Measurements from ENCODE around the gene WDR64. TPM values are rescaled to one million over a fixed set of nuclear protein-coding genes. Genes with fewer than 3 reads are reported as not detected.

WDR64 gene
- total and polyA plus RNA-seq, 2 donors = 0.04 TPM; not detected in 1

DNA sequence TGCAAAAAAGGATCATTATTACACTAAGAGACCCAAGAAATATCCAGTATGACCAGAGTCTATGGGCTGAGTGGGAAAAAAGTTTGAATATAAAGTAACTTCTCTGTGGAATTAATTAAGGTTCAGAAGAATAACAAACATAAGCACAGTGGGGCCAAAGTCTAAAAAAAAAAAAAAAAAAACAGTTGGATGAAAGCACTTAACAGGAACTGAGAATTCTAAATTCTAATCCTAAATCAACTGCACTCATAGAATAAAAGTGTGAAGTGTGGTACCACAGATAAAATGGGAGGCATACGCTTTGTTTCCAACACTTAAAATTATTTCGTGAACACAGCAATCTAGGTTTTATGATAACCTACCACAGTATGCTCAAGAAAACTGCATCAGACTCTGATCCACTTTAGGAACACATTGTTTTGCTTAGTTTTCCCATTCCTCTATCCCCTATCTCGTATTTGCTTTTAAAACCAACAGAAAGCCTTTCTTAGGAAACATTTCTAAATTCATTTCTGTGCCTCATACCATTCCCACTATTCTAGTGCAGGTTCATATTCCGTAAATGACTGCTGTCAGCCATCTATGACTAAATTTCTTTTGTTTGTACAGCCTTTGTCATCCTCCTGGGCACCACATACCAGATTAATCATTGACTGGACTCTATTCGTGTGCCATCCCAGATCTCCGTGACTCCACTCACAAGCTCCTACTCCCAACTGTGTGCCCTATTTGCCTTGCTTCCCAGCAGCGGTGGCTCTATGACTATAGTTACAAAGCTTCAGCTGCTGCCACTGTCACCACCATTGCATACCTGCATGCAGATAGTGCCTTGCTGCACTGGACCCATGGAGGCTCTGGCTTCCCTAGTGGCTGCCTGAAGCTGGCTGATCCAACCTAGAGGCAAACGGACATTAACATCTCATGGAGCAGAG is 36.8 kb upstream of the WDR64 start:
- WGBS = 85% methylated on average over 8 of the region's 8 CpGs
- Histone ChIP-seq H3K27ac (ENCODE audit: low read depth) (no peak overlapping the region), H3K4me1 (ENCODE audit: insufficient read depth) (no peaks in the 10 kb centered on the region), H3K36me3 (ENCODE audit: insufficient read depth) (no peaks in the 10 kb centered on the region), H3K4me3 (ENCODE audit: low read depth, low read length) (no peak overlapping the region)
- DNase-seq (ENCODE audit: extremely low spot score) = no peak

DNA sequence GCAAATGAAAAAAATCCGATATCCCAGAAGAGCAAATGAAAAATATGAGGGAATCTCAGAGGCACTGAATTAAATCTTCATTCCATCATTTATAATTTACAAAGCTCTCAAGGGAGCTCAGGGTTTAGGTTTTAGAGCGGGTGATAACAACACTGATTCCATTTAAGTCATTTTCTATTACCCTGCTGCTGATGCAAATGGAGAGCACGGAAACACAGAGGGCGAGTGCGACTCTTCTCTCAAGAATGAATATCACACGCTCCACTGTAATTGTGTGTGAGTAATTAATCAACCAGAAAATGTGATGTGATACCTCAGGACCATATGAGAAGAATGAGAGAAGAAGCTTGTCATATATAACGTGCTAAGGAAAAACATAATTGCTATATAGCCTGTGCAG is 34.7 kb upstream of the WDR64 start:
- 92% methylated on average over 7 of the region's 7 CpGs for WGBS
- no peak overlapping the region for H3K4me3 ChIP-seq (ENCODE audit: low read depth, low read length)
- no peak for DNase-seq (ENCODE audit: extremely low spot score)
- H3K27ac ChIP-seq (ENCODE audit: low read depth) = no peak overlapping the region
- no peaks in the 10 kb centered on the region for H3K36me3 ChIP-seq (ENCODE audit: insufficient read depth)
- no peaks in the 10 kb centered on the region for H3K4me1 ChIP-seq (ENCODE audit: insufficient read depth)

DNA sequence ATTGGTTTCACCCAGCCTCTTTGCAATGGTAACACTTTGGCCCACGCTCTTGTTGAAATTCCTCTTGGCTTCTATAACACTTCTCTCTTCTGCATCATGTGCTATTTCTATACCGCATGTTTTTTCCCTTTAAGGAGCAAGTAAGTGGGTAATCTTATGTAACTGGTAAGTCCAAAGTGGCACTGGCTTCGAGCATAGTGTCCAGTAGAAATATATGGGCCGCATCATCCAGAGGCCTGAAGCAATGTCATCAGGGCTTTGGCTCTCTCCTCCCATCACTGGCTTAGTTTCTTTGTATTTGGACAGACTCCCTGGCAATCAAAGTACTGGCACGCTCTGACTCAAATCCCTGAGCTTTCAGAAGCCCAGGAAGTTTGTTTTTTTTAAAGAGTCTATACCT is 29.4 kb upstream of the WDR64 start:
- Histone ChIP-seq H3K27ac (ENCODE audit: low read depth) (no peak overlapping the region), H3K4me3 (ENCODE audit: low read depth, low read length) (no peak overlapping the region), H3K4me1 (ENCODE audit: insufficient read depth) (no peaks in the 10 kb centered on the region), H3K36me3 (ENCODE audit: insufficient read depth) (no peaks in the 10 kb centered on the region)
- no peak for DNase-seq (ENCODE audit: extremely low spot score)
- 82% methylated on average over 5 of the region's 5 CpGs for WGBS

DNA sequence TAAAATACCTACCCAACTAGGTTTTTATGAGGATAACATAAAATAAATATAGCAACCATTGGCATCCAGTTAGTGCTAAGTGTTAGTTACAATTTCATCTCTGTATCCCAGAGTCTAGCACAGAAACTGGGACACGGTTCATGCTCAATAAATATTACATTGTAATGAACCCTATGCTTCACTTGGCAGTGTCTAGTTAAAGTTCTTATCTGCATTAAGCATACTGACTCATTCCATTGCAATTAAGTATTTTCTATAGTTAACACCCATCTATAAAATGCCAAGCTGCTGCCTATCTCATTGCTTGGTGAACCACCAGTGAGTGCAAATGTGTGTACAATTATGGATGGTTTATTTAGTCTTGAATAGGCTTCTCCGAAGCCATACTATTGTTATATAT is 27.1 kb upstream of the WDR64 start:
- Histone ChIP-seq H3K4me1 (ENCODE audit: insufficient read depth) (no peaks in the 10 kb centered on the region), H3K27ac (ENCODE audit: low read depth) (no peak overlapping the region), H3K36me3 (ENCODE audit: insufficient read depth) (no peaks in the 10 kb centered on the region), H3K4me3 (ENCODE audit: low read depth, low read length) (no peak overlapping the region)
- WGBS = 78% methylated on average over 2 of the region's 2 CpGs
- no peak for DNase-seq (ENCODE audit: extremely low spot score)

DNA sequence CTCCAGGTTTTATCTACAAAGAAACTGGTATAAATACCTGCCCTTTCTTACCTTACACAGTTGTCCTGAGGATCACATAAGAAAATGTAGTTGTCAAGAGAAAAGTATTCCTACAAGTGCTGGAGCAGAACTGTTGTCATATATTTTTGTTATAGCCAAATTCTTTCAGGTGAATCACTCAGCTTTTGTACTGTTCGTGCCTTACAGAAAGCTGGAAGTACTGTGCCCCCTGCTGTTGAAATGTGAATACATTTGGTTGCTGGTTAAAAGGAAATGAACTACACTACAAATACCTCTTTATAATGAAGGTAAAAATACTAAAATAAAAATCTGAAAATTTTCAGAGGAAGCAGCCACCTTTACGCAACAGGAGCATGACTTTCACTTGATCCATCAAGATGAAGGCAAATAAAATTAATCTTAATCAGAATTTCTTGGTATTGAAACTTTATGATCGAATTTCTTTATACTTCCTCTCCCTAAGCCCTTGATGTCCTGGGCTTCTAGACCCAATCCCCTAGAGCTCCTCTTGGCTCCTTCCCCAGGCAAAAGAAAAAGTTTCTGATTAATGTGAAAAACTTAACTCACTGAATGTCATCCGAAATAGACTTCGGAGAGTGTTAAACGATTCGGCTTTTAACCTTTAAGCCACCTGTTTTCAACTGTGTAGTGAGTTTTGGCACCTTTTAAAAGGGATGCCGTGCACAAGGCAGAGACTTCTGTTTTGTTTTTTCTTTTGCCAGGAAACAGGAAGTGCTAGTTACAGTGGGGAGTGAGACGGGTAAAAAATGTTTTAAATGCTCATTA is 24.4 kb upstream of the WDR64 start:
- Histone ChIP-seq H3K27ac (ENCODE audit: low read depth) (no peak overlapping the region), H3K4me3 (ENCODE audit: low read depth, low read length) (no peak overlapping the region), H3K36me3 (ENCODE audit: insufficient read depth) (no peaks in the 10 kb centered on the region), H3K4me1 (ENCODE audit: insufficient read depth) (no peaks in the 10 kb centered on the region)
- no peak for DNase-seq (ENCODE audit: extremely low spot score)
- 41% methylated on average over 9 of the region's 9 CpGs for WGBS

DNA sequence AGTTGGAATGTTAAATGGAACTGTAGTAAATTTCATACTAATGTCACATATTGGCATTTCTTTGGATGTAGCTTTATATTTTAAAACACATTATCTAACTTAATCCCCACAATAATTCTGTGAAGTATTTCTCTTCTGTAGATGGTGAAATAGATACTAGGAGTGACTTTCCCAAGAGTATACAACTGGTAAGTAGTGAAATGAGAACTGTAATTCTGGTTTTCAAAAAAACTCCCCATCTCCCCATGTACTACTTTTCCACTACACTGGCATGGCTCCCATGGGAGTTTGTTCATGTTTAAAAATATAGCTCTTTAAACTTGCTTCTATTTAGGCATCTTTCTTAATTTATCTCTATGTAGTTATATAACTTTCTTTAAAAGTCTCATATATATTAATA is 22.1 kb upstream of the WDR64 start:
- no peaks in the 10 kb centered on the region for H3K36me3 ChIP-seq (ENCODE audit: insufficient read depth)
- no peaks in the 10 kb centered on the region for H3K4me1 ChIP-seq (ENCODE audit: insufficient read depth)
- H3K4me3 ChIP-seq (ENCODE audit: low read depth, low read length) = no peak overlapping the region
- no peak overlapping the region for H3K27ac ChIP-seq (ENCODE audit: low read depth)
- no peak for DNase-seq (ENCODE audit: extremely low spot score)

DNA sequence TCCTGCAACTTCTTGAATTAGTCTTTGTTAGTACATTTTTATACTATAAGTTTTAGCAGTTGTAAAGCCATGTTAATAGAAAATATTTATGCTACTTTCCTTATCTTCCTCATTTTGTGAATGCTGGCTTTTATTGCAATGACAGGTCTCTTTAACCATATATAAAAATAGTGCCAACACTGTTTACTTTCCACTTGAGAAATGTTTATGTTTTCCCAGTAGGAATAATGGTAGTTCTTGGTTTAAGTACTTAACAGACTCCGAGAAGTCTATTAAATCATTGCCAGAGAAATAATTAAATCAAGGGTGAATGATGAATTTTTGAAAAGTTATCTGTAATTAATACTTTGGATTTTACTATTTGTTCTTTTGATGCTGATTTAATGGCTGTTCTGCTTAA is 21.6 kb upstream of the WDR64 start:
- H3K36me3 ChIP-seq (ENCODE audit: insufficient read depth) = no peaks in the 10 kb centered on the region

DNA sequence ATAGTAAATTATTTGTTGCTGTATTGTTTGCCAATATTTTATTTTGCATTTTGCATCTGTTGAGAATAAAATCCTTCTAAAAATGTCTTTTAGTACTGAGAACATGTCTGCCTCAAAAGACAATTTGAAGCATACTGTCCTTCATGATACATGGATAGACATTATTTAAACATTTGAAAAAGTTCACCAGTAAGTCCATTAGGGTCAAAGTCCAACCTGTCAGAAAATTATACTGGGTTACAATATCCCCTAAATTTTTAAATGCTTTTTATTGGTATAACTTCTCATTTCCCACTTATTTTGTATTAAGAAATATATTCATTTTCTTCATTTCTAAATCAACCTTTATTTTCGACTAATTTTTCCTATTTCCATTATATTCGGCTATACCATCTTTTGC is 21.2 kb upstream of the WDR64 start:
- no peak for DNase-seq (ENCODE audit: extremely low spot score)
- WGBS = 97% methylated on average over 2 of the region's 2 CpGs
- Histone ChIP-seq H3K4me3 (ENCODE audit: low read depth, low read length) (no peak overlapping the region), H3K4me1 (ENCODE audit: insufficient read depth) (no peaks in the 10 kb centered on the region), H3K27ac (ENCODE audit: low read depth) (no peak overlapping the region), H3K36me3 (ENCODE audit: insufficient read depth) (no peaks in the 10 kb centered on the region)

More for the DNA sequence above, 21.6 kb upstream of the WDR64 start:
- Histone ChIP-seq H3K27ac (ENCODE audit: low read depth) (no peak overlapping the region), H3K4me3 (ENCODE audit: low read depth, low read length) (no peak overlapping the region), H3K4me1 (ENCODE audit: insufficient read depth) (no peaks in the 10 kb centered on the region)
- DNase-seq (ENCODE audit: extremely low spot score) = no peak
- WGBS = 84% methylated on average over 1 of the region's 1 CpG

DNA sequence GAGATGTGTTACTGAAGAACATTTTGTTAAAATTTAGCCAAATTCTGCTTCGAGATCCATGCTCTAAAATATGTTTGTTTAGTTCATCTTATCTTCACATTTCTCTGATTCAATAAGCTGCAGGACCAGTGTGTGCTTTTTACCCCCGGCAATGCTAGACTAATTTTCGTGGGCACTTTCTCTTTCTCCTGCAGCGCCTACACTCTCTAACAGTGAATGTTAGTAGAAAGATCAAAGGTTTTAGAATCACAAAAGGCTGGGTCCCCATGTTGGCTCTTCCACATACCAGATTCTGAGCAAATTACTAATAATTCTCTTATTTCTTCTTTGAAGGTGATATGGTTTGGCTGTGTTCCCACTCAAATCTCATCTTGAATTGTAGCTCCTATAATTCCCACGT is 20.4 kb upstream of the WDR64 start:
- DNase-seq (ENCODE audit: extremely low spot score) = no peak

DNA sequence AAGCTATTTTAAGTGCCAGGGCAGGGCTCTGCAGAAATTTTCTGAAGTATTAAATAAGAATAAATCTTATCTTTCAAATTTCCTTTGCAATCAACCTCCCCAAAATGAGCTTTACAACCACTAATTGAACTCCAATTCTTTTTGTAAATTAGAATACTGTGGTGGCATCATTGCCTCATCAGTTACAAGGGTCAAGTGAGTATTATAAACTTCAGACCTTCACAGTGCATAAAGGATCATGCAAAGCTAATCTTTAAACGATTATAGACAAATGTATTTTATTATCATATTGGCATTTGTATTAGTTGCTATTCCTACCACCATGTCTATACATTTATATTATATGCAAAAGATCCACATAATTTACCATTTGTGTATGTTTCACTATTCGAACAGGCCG is 19.1 kb upstream of the WDR64 start:
- DNase-seq (ENCODE audit: extremely low spot score) = no peak
- no peak overlapping the region for H3K4me3 ChIP-seq (ENCODE audit: low read depth, low read length)
- 93% methylated on average over 3 of the region's 3 CpGs for WGBS
- no peaks in the 10 kb centered on the region for H3K36me3 ChIP-seq (ENCODE audit: insufficient read depth)
- no peaks in the 10 kb centered on the region for H3K4me1 ChIP-seq (ENCODE audit: insufficient read depth)
- H3K27ac ChIP-seq (ENCODE audit: low read depth) = no peak overlapping the region

More for the DNA sequence above, 20.4 kb upstream of the WDR64 start:
- no peak overlapping the region for H3K4me3 ChIP-seq (ENCODE audit: low read depth, low read length)
- H3K27ac ChIP-seq (ENCODE audit: low read depth) = no peak overlapping the region
- H3K36me3 ChIP-seq (ENCODE audit: insufficient read depth) = no peaks in the 10 kb centered on the region
- WGBS = 90% methylated on average over 5 of the region's 5 CpGs
- H3K4me1 ChIP-seq (ENCODE audit: insufficient read depth) = no peaks in the 10 kb centered on the region

DNA sequence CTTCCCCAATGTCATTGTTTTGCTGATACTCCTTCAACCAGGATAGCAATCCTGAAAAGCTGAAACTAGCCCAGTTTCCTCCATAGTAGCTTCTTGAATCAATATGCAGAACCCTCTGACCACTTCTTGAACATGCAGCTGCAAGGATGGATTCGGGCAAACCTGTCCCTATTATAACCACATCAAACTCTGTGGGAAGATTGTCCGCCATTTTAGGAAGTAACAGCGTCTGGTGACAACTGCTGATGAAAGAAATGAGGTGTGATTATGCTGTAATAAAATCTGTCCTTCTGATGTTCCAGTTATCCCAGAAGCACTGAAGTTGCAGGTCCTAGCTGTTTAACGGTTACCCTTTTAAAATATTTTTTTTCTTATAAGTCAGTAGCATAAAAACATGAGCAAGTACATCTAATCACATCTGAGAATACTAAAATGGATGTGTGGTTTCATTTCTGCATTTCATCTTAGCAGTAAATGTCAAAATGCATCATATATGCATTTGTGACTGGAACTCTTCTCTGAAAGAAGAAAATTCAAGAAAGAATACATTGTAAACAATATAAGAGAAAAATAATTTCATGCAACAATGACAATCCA is 16.4 kb upstream of the WDR64 start:
- Histone ChIP-seq H3K27ac (ENCODE audit: low read depth) (no peak overlapping the region), H3K4me1 (ENCODE audit: insufficient read depth) (no peaks in the 10 kb centered on the region), H3K36me3 (ENCODE audit: insufficient read depth) (no peaks in the 10 kb centered on the region), H3K4me3 (ENCODE audit: low read depth, low read length) (no peak overlapping the region)
- no peak for DNase-seq (ENCODE audit: extremely low spot score)
- WGBS = 85% methylated on average over 4 of the region's 4 CpGs

DNA sequence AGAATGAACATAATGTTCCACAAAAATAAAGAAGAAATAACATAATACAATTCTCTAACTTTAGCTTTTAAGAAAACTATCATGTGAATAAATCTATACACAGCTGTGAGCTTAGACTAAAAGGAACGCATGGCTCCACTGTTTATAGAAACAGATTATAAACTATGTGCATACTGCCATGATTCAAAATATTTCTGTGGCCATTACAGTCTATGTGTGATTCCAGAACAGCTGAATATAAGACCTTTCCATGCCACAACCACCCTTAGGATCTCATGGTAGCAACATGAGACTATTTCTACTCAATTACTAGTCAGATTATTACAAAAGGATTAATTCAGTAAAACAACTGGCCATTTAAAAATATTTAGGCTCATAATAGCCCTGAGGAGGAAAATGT is 15.8 kb upstream of the WDR64 start:
- WGBS = 45% methylated on average over 1 of the region's 1 CpG
- H3K4me1 ChIP-seq (ENCODE audit: insufficient read depth) = no peaks in the 10 kb centered on the region
- H3K4me3 ChIP-seq (ENCODE audit: low read depth, low read length) = no peak overlapping the region
- H3K27ac ChIP-seq (ENCODE audit: low read depth) = no peak overlapping the region
- no peak for DNase-seq (ENCODE audit: extremely low spot score)
- no peaks in the 10 kb centered on the region for H3K36me3 ChIP-seq (ENCODE audit: insufficient read depth)

DNA sequence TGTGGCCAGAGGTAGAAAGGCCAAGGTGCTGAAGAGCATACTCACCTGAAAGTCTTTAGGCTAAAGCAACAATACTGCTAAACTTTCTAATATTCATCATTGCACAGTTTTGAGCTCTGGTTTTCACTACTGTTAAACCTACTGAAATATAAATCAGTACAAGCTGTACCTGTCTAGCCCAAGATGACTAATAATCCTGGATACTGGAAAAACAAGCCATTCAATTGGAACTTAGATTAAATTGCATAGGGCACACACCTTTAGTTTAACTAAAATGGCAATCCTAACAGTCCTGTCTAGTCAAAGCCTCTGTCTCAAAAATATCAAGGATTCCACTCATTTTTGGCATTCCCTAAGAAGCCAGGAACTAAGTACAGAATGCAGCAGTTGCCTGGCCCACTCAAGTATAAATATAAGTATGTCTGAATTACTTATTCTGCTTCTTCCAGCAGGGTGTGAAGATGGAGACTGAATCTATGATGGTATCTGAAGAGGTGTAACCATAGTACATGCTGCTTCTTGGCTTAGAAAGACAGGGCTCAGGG is 15.0 kb upstream of the WDR64 start:
- no peak overlapping the region for H3K4me3 ChIP-seq (ENCODE audit: low read depth, low read length)
- no peaks in the 10 kb centered on the region for H3K36me3 ChIP-seq (ENCODE audit: insufficient read depth)
- H3K27ac ChIP-seq (ENCODE audit: low read depth) = no peak overlapping the region
- H3K4me1 ChIP-seq (ENCODE audit: insufficient read depth) = no peaks in the 10 kb centered on the region
- DNase-seq (ENCODE audit: extremely low spot score) = no peak
